A549 (cell line): ENCODE data around the gene GPRIN2.
"Not testable (repeated sequence)": the region's sequence is repeated elsewhere in the genome, so short reads cannot be mapped to it uniquely, and the experiment has no call there.

Source experiments
- CEBPB ChIP-seq, 2 experiments: fragments of >200 bp in 1 of 2; sonication (Bioruptor Twin) in 1 of 2; formaldehyde crosslinking in 1 of 2; IDR thresholded peaks; 2 replicates each; pipeline ENCODE4 v1.6.1; 2012 to 2016
- HEYL ChIP-seq: fragments of 250-450 bp; sonication (Bioruptor Pico); IDR thresholded peaks from 2 replicates; pipeline ENCODE4 v1.8.0; 2021; ENCODE audit warnings: mild to moderate bottlenecking, moderate library complexity
- JUN ChIP-seq, 2 experiments: fragments of >200 bp; sonication (Bioruptor Twin); formaldehyde crosslinking; IDR thresholded peaks; 2 replicates in 1 of 2; 3 replicates in 1 of 2; pipeline ENCODE4 v1.6.1; 2016 to 2017
- NR3C1 ChIP-seq: fragments of >200 bp; sonication (Bioruptor Twin); formaldehyde crosslinking; IDR thresholded peaks from 3 replicates; pipeline ENCODE4 v1.6.1; 2017
- RNF2 ChIP-seq: fragments of 200-600 bp; sonication (generic); IDR thresholded peaks from 2 replicates; pipeline ENCODE4 v1.6.1; 2016; ENCODE audit warnings: low read depth, mild to moderate bottlenecking, antibody characterized with exemption, moderate library complexity, borderline replicate concordance
- TF ChIP-seq, protein P1 (sequence below): fragments of >200 bp; sonication (Bioruptor Twin); formaldehyde crosslinking; IDR thresholded peaks from 3 replicates; pipeline ENCODE4 v1.5.1; 2016

DNA sequence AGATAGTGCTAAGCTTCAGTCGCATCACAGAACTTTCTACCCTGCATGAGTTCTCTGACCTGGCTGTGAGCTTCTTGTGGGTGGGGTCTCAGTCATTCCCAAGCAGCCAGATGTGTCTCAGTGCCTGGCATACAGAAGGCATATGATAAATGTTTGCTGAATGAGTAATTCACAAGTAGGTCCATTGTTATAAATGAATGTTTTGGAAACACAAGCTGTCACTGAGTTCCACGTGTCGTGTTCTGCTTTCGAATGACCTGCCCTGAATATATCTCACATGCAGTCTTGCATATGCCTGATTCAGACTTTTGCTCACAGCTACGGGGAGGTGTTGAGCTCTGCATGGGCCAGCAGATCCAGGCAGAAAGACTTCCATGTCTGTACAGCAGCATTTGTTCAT, 44.5 kb downstream of the GPRIN2 start:
- TF ChIP-seq HEYL (CRISPR knock-in tag); CEBPB (IDR thresholded peaks at IDR 0.05); JUN (IDR thresholded peaks at IDR 0.05); RNF2; NR3C1: not testable (repeated sequence)
- TF ChIP-seq, protein P1, sequence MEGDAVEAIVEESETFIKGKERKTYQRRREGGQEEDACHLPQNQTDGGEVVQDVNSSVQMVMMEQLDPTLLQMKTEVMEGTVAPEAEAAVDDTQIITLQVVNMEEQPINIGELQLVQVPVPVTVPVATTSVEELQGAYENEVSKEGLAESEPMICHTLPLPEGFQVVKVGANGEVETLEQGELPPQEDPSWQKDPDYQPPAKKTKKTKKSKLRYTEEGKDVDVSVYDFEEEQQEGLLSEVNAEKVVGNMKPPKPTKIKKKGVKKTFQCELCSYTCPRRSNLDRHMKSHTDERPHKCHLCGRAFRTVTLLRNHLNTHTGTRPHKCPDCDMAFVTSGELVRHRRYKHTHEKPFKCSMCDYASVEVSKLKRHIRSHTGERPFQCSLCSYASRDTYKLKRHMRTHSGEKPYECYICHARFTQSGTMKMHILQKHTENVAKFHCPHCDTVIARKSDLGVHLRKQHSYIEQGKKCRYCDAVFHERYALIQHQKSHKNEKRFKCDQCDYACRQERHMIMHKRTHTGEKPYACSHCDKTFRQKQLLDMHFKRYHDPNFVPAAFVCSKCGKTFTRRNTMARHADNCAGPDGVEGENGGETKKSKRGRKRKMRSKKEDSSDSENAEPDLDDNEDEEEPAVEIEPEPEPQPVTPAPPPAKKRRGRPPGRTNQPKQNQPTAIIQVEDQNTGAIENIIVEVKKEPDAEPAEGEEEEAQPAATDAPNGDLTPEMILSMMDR: not testable (repeated sequence)
